ENCODE data around the gene GAST. TPM values are rescaled to one million over a fixed set of nuclear protein-coding genes. Genes with fewer than 3 reads are reported as not detected.

Gene GAST
- total RNA-seq, 1 experiment from 2014 or later: not detected

GRCh38 chr17:41676058-41676419 is 36.1 kb upstream of the GAST start:
- no peak for DNase-seq (ENCODE audit: unreplicated experiment)
- H3K27me3 Mint-ChIP-seq (ENCODE audit: insufficient read depth, unreplicated experiment): no peaks in the 10 kb centered on the region
- TF ChIP-seq CTCF (IDR thresholded peaks at IDR 0.05; ENCODE audit: unreplicated experiment): no peak
- H3K4me3 Mint-ChIP-seq (ENCODE audit: unreplicated experiment): no peak overlapping the region
- no peak overlapping the region for H3K27ac Mint-ChIP-seq (ENCODE audit: low read depth, unreplicated experiment)
- H3K9me3 Mint-ChIP-seq (ENCODE audit: unreplicated experiment): no peaks in the 10 kb centered on the region
- H3K36me3 Mint-ChIP-seq (ENCODE audit: insufficient read depth, unreplicated experiment): peaks cover 6% of the 10 kb centered on the region
- intact Hi-C loops (cut with micrococcal nuclease): no loop called here
- ChIA-PET CTCF (interaction anchor here (0.7 to 2.5 kb wide), 2 partner anchors 11 to 979 kb away, joined by 3 to 14 read pairs; no protein-coding TSS in a partner anchor), POLR2A (interaction anchor here (0.6 to 1.5 kb wide), 2 partner anchors 13 to 958 kb away, joined by 3 to 8 read pairs; partner anchors contain the start of gene EIF1)
- H3K4me1 Mint-ChIP-seq (ENCODE audit: insufficient read depth, unreplicated experiment): peaks cover 14% of the 10 kb centered on the region
- BruUV-seq (replicated peaks): no TSS peak

DNA sequence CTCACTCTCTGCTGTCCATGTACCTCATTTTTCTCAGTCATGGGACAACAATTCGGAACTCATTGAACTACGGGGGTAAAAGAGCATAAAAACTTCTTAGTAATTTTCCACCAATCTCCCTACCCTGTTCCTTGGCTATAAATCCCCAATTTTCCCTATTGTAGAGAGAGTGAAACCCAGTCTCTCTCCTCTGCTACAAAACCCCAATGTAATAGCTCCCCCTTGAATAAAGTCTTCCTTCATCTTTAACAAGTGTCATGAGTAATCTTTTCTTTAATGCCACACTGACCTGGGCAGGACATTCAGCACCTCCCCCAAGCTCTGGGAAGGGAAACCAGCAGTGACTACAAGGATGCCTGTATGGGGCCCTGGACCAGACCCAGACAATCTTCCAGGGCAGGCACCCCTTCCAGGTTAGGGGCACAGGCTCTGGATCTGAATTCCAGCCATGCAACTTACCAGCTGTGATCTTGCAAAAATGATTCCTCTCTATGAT is 33.7 kb upstream of the GAST start:
- POLR2A ChIA-PET: interaction anchor here (0.6 to 4.0 kb wide), 10 partner anchors 11 to 1434 kb away, joined by 3 to 113 read pairs (median 4); partner anchors contain the start of gene EIF1
- TSS peak; percentile 100 for BruUV-seq (replicated peaks)

GRCh38 chr17:41678907-41679739 is 33.0 kb upstream of the GAST start:
- CTCF ChIA-PET: interaction anchor here (0.6 to 2.3 kb wide), 14 partner anchors 8 to 180 kb away, joined by 3 to 11 read pairs (median 6); partner anchors contain the start of gene EIF1
- H3K27me3 Mint-ChIP-seq (ENCODE audit: insufficient read depth, unreplicated experiment): no peaks in the 10 kb centered on the region
- peaks cover 6% of the 10 kb centered on the region for H3K36me3 Mint-ChIP-seq (ENCODE audit: insufficient read depth, unreplicated experiment)
- peak overlapping the region; percentile 77 for H3K4me3 Mint-ChIP-seq (ENCODE audit: unreplicated experiment)
- peak overlapping the region; percentile 91 for H3K27ac Mint-ChIP-seq (ENCODE audit: low read depth, unreplicated experiment)
- intact Hi-C loops (cut with micrococcal nuclease): loop anchor here (1.0 kb wide), 1 partner anchor 9 kb away; the partner anchor contains the start of gene EIF1
- H3K9me3 Mint-ChIP-seq (ENCODE audit: unreplicated experiment): no peaks in the 10 kb centered on the region
- H3K4me1 Mint-ChIP-seq (ENCODE audit: insufficient read depth, unreplicated experiment): peaks cover 14% of the 10 kb centered on the region
- POLR2A ChIA-PET: interaction anchor here (0.6 to 4.0 kb wide), 10 partner anchors 11 to 1434 kb away, joined by 3 to 113 read pairs (median 4); partner anchors contain the start of gene EIF1
- BruUV-seq (replicated peaks): no TSS peak
- TF ChIP-seq CTCF (IDR thresholded peaks at IDR 0.05; ENCODE audit: unreplicated experiment): peak; percentile 18
- peak; percentile 91 for DNase-seq (ENCODE audit: unreplicated experiment)

More for the DNA sequence above, 33.7 kb upstream of the GAST start:
- H3K9me3 Mint-ChIP-seq (ENCODE audit: unreplicated experiment): no peaks in the 10 kb centered on the region
- peak overlapping the region; percentile 91 for H3K27ac Mint-ChIP-seq (ENCODE audit: low read depth, unreplicated experiment)
- intact Hi-C loops (cut with micrococcal nuclease): no loop called here
- H3K27me3 Mint-ChIP-seq (ENCODE audit: insufficient read depth, unreplicated experiment): no peaks in the 10 kb centered on the region
- H3K36me3 Mint-ChIP-seq (ENCODE audit: insufficient read depth, unreplicated experiment): peaks cover 6% of the 10 kb centered on the region
- TF ChIP-seq CTCF (IDR thresholded peaks at IDR 0.05; ENCODE audit: unreplicated experiment): no peak
- CTCF ChIA-PET: interaction anchor here (0.6 to 2.3 kb wide), 15 partner anchors 9 to 1114 kb away, joined by 3 to 11 read pairs (median 5); partner anchors contain the start of gene EIF1
- H3K4me3 Mint-ChIP-seq (ENCODE audit: unreplicated experiment): peak overlapping the region; percentile 77
- H3K4me1 Mint-ChIP-seq (ENCODE audit: insufficient read depth, unreplicated experiment): peaks cover 14% of the 10 kb centered on the region
- DNase-seq (ENCODE audit: unreplicated experiment): peak; percentile 75

Measured in MCF 10A (cell line).